HG03378 (cell line): ENCODE results near the gene IPPK.
"Not testable (repeated sequence)": the region's sequence is repeated elsewhere in the genome, so short reads cannot be mapped to it uniquely, and the experiment has no call there.

Experiments used
- ATAC-seq: cut with Tn5 transposase; IDR thresholded peaks from one replicate; pipeline ENCODE4 v1.9.1; 2021; ENCODE audit warnings: mild to moderate bottlenecking, moderate library complexity; ENCODE audit not compliant: unreplicated experiment

The IPPK gene

GRCh38 chr9:92599938-92600461 is 69.9 kb downstream of the IPPK start:
- ATAC-seq = no peak

DNA sequence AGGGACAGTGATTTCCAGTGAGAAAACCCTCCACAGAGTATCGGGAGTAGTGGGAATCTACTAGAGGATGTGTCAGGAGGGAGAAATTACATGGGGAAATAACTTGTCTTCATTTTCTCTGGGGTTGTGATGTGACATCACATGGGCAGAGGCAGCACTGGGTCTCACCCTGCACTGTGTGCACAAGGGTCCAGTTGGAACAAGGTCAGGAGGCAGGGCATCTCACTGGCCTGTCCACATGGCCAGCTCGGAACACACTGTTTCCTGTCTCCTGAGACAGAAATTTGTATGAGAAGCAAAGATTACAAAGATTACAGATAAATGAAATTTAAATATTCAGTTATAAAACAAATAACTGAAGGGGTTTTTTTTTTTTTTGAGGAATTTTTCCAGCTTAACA is 71.5 kb downstream of the IPPK start:
- ATAC-seq = no peak

DNA sequence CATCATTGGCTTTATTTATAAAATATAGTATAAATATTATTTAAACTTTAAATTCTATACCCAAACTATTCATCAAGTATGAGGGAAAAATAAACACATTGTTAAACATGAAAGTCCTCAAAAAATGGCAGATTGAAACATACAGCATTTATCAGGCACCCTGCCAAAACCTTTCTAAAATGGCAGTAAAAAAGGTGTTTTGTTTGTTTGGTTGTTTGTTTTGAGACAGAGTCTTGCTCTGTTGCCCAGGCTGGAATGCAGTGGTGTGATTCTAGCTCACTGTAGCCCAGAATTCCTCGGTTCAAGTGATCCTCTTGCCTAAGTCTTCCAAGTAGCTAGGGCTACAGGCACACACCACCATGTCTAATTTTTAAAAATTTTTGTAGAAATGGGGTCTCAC is 74.0 kb downstream of the IPPK start:
- no peak for ATAC-seq

DNA sequence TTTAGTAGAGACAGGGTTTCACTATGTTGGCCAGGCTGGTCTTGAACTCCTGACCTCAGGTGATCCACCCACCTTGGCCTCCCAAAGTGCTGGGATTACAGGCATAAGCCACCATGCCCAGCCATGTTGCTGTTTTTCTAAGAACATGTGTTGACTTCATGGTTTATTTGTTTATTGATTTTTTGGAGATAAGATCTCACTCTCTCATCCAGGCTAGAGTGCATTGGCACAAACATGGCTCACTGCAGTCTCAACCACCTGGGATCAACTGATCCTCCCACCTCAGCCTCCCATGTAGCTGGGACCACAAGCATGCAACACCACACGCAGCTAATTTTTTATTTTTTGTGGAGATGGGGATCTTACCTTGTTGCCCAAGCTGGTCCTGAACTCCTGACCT is 74.9 kb downstream of the IPPK start:
- not testable (repeated sequence) for ATAC-seq

- ATAC-seq = no peak
Measured at GRCh38 chr9:92592946-92593861, 76.7 kb downstream of the IPPK start.

DNA sequence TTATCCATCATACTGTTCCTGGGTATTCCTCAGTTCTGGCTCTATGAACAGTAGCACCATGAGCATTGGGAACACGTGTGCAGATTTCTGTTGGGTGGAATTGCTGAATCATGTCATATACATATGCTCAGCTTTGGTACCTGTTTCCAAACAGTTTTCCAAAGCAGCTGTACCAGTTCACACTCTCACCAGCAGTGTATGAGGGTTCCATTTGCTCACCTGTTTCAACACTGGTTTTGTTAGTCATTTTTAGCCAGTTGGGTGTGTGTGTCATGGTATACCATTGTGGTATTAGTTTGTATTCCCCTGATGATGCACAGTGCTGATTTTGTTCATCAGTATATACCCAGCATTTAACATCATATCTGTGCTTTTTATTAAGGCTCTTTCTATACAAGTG is 77.4 kb downstream of the IPPK start:
- no peak for ATAC-seq

DNA sequence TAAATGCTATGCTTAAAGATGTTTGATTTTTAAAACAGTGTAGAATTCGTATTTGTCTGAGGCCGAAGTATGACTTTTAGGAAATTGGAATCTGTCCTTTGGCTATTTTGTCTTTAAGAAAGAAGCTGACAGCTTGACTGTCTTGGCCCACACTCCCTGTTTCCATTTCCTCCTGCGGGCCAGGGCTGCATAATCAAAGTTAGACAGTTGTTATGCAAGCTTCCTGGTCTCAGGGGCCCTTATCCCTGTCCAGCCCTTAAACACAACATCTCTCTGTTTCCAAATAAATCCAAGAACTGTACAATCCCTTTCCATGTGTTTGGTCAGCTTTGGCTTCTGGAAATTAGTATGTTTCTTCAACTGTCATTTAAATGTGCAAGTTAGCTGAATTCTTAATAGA is 79.6 kb downstream of the IPPK start:
- ATAC-seq = no peak

DNA sequence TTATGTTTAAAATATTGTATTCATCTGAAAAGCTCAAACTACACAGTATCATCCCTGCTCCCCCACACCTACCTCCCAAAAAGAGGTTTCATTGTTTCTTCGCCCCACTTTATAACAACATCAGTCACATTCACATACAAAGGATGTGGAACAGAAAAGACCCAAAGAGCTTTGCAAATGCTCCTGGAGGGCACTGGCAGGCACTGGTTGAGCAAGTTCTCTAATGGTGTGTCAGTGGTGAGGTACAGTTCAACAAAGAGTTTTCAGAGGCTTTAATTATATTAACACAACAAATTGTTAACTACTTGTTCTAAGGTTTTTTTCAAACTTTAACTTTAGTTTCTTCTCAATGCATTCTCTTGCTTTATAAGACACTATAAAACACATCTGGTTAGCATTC is 80.0 kb downstream of the IPPK start:
- no peak for ATAC-seq

- no peak for ATAC-seq
Measured at GRCh38 chr9:92576175-92576574, 93.8 kb downstream of the IPPK start.

DNA sequence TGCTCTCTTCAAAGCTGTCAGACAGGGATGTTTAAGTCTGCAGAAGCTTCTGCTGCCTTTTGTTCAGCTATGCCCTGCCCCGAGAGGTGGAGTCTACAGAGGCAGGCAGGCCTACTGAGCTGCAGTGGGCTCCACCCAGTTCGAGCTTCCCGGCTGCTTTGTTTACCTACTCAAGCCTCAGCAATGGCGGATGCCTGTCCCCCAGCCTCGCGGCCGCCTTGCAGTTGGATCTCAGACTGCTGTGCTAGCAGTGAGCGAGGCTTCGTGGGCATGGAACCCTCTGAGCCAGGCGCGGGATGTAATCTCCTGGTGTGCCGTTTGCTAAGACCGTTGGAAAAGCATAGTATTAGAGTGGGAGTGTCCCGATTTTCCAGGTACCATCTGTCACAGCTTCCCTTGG is 96.3 kb downstream of the IPPK start:
- ATAC-seq = not testable (repeated sequence)

- ATAC-seq = not testable (repeated sequence)
Measured at GRCh38 chr9:92571871-92572270, 98.1 kb downstream of the IPPK start.

GRCh38 chr9:92564982-92565381 is 104.9 kb downstream of the IPPK start:
- ATAC-seq = no peak

DNA sequence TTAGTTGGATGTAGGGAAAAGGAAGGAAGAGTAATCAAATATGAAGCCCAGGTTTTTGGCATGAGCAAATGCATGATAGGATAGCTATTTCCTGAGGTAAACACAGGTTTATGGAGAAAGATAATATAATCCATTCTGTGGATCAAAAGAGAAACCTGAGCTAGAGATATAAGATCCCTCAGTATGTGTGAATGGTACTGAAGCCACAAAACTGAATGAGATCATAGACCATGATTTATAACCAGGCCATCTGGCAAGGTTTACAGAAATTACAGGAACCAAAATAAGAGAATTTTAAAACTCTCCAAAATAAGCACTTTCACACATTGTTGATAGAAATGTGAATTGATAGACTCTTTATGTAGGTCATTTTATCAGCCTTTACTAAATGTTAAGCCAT is 105.4 kb downstream of the IPPK start:
- no peak for ATAC-seq
